MM.1S (cell line): ENCODE measurements around the gene TSSK3.

Experiments
- DNase-seq: peaks from one replicate; pipeline ENCODE4 v3.0.0-alpha.2; 2015
- H2AFZ ChIP-seq: fragments of 300-600 bp; sonication (generic); 2 replicates; pipeline ENCODE4 v1.6.0; 2016; ENCODE audit warnings: antibody characterized with exemption, low read length
- H3F3A ChIP-seq: fragments of 300-600 bp; sonication (generic); 2 replicates; pipeline ENCODE4 v1.6.1; 2016; ENCODE audit warnings: mild to moderate bottlenecking, antibody characterized with exemption, low read length, moderate library complexity, mixed read lengths; ENCODE audit not compliant: insufficient read depth
- H3K27ac ChIP-seq: fragments of 300-600 bp; sonication (generic); 2 replicates; pipeline ENCODE4 v1.5.1; 2016; ENCODE audit warnings: mild to moderate bottlenecking, low read length
- H3K27me3 ChIP-seq: fragments of 300-600 bp; sonication (generic); replicated peaks from 2 replicates; pipeline ENCODE4 v1.6.0; 2016; ENCODE audit warnings: low read length; ENCODE audit not compliant: insufficient read depth
- H3K36me3 ChIP-seq: fragments of 300-600 bp; sonication (generic); replicated peaks from 2 replicates; pipeline ENCODE4 v1.6.1; 2016; ENCODE audit warnings: mild to moderate bottlenecking, low read length, mixed read lengths; ENCODE audit not compliant: insufficient read depth
- H3K4me1 ChIP-seq: fragments of 300-600 bp; sonication (generic); 2 replicates; pipeline ENCODE4 v1.6.1; 2016; ENCODE audit warnings: low read length, mixed read lengths
- H3K4me2 ChIP-seq: fragments of 300-600 bp; sonication (generic); 2 replicates; pipeline ENCODE4 v1.6.0; 2016; ENCODE audit warnings: low read depth, low read length
- H3K4me3 ChIP-seq: fragments of 300-600 bp; sonication (generic); 2 replicates; pipeline ENCODE4 v1.5.1; 2016; ENCODE audit warnings: low read length, mixed read lengths
- H3K79me2 ChIP-seq: fragments of 300-600 bp; sonication (generic); 2 replicates; pipeline ENCODE4 v1.6.1; 2016; ENCODE audit warnings: mixed run types, low read length, mixed read lengths
- H3K9ac ChIP-seq: fragments of 300-600 bp; sonication (generic); 2 replicates; pipeline ENCODE4 v1.6.1; 2016; ENCODE audit warnings: low read length, mixed read lengths
- H3K9me2 ChIP-seq: fragments of 300-600 bp; sonication (generic); replicated peaks from 2 replicates; pipeline ENCODE4 v1.6.1; 2016; ENCODE audit warnings: mild to moderate bottlenecking, low read length, mixed read lengths; ENCODE audit not compliant: insufficient read depth
- H3K9me3 ChIP-seq: fragments of 300-600 bp; sonication (generic); replicated peaks from 2 replicates; pipeline ENCODE4 v1.6.1; 2016; ENCODE audit warnings: mild to moderate bottlenecking, low read length, mixed read lengths; ENCODE audit not compliant: insufficient read depth
- H4K20me1 ChIP-seq: fragments of 300-600 bp; sonication (generic); 2 replicates; pipeline ENCODE4 v1.6.1; 2016; ENCODE audit warnings: mild to moderate bottlenecking, low read length, moderate library complexity, mixed read lengths; ENCODE audit not compliant: insufficient read depth
- EZH2 ChIP-seq: fragments of 300-600 bp; sonication (generic); optimal IDR thresholded peaks from 2 replicates; pipeline ENCODE3; 2017; ENCODE audit warnings: low read depth, mild to moderate bottlenecking, antibody characterized with exemption, low read length, mixed read lengths
- EZH2phosphoT487 ChIP-seq: fragments of 300-600 bp; sonication (generic); IDR thresholded peaks from 2 replicates; pipeline ENCODE4 v1.6.1; 2018; ENCODE audit warnings: antibody characterized with exemption, low read length
- TF ChIP-seq, protein P1 (sequence below): fragments of 300-600 bp; sonication (generic); IDR thresholded peaks from 2 replicates; pipeline ENCODE4 v1.5.1; 2016; ENCODE audit warnings: antibody characterized with exemption, low read length, mixed read lengths

TSSK3 gene

DNA sequence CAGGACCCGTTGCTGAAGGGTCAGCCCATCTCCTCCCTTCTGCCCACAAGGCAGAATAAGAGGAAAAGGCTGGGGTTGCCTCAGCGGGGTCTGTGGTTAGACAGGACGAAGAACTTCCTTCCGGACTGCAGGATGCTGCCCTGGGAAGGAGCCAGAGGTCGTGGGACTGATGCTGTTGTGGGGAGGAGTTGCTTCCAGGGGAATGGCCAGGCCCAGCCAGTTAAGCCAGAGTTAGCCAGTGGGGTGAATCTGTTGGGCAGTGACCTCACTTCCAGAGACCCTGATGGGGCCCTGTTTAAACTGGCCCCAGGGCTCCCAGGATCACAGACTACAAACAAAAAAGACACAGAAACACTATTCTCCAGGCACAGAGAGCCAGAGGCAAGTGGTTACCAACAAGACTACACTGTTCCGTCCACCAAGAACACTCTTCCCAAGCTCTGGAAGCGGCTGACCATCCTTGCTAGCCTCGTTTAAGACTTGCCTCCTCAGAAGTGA lies 13.1 kb upstream of the TSSK3 start:
- no peaks in the 10 kb centered on the region for H3K79me2 ChIP-seq
- H3K4me1 ChIP-seq = peaks cover 6% of the 10 kb centered on the region
- DNase-seq = no peak
- no peaks in the 10 kb centered on the region for H3K9me2 ChIP-seq
- H3K9ac ChIP-seq = no peak overlapping the region
- peaks cover 11% of the 10 kb centered on the region; the same call in 1 of the 2 replicates for H3F3A ChIP-seq
- no peak overlapping the region for H3K27ac ChIP-seq
- no peak overlapping the region for H3K4me3 ChIP-seq
- H3K9me3 ChIP-seq = no peaks in the 10 kb centered on the region
- no peaks in the 10 kb centered on the region for H4K20me1 ChIP-seq
- TF ChIP-seq EZH2phosphoT487 (no peak), EZH2 (no peak)
- TF ChIP-seq, protein P1, sequence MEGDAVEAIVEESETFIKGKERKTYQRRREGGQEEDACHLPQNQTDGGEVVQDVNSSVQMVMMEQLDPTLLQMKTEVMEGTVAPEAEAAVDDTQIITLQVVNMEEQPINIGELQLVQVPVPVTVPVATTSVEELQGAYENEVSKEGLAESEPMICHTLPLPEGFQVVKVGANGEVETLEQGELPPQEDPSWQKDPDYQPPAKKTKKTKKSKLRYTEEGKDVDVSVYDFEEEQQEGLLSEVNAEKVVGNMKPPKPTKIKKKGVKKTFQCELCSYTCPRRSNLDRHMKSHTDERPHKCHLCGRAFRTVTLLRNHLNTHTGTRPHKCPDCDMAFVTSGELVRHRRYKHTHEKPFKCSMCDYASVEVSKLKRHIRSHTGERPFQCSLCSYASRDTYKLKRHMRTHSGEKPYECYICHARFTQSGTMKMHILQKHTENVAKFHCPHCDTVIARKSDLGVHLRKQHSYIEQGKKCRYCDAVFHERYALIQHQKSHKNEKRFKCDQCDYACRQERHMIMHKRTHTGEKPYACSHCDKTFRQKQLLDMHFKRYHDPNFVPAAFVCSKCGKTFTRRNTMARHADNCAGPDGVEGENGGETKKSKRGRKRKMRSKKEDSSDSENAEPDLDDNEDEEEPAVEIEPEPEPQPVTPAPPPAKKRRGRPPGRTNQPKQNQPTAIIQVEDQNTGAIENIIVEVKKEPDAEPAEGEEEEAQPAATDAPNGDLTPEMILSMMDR = no peak
- no peaks in the 10 kb centered on the region for H3K27me3 ChIP-seq
- H3K36me3 ChIP-seq = no peaks in the 10 kb centered on the region
- H3K4me2 ChIP-seq = no peak overlapping the region
- no peak overlapping the region for H2AFZ ChIP-seq

DNA sequence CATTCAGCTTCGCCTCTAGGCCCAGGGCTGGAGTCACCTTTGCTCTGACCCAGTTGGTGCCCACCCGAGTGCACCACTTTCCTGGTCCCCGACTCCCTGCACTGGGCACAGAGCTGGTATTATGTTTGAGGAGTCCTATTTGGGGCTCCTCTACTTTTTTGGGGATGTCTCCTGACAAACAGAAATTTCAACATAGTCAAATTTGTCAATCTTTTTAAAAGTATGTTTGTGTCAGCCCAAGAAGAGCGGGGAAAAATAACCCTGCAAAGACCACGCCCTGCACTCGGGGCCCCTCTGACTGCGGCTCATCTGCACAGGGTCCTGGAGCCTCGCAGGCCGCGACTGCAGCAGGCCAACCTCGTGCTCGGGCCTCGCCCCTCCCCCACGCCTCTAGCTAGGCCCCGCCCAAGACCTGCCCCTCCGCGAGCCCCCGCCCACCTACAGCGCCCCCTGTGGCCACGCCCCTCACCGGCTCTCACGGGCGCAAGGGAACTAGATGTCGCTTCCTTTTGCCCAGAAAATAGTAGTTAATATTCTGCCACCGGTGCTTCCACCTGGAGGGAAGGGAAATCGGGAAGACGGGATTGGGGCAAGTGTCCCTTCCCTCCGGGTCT lies 11.4 kb upstream of the TSSK3 start:
- H2AFZ ChIP-seq = peak overlapping the region; percentile 69
- no peak for TF ChIP-seq EZH2phosphoT487
- no peak for TF ChIP-seq EZH2
- TF ChIP-seq, protein P1 = peak; percentile 56
- H3K27ac ChIP-seq = peak overlapping the region; percentile 42; the same call in 1 of the 2 replicates
- H3K27me3 ChIP-seq = no peaks in the 10 kb centered on the region
- H3K36me3 ChIP-seq = no peaks in the 10 kb centered on the region
- DNase-seq = peak; percentile 59
- H3F3A ChIP-seq = peaks cover 11% of the 10 kb centered on the region; the same call in 1 of the 2 replicates
- H3K9ac ChIP-seq = peak overlapping the region; percentile 76; the same call in 1 of the 2 replicates
- no peaks in the 10 kb centered on the region for H3K9me3 ChIP-seq
- H3K9me2 ChIP-seq = no peaks in the 10 kb centered on the region
- H3K4me1 ChIP-seq = peaks cover 6% of the 10 kb centered on the region
- peak overlapping the region; percentile 29; the same call in 1 of the 2 replicates for H3K4me2 ChIP-seq
- H3K4me3 ChIP-seq = peak overlapping the region; percentile 71
- H3K79me2 ChIP-seq = no peaks in the 10 kb centered on the region
- no peaks in the 10 kb centered on the region for H4K20me1 ChIP-seq

- Histone ChIP-seq H3K9ac (peak overlapping the region; percentile 76), H3K4me2 (peak overlapping the region; percentile 90), H3K9me3 (no peaks in the 10 kb centered on the region), H3K4me1 (peaks cover 6% of the 10 kb centered on the region), H3K9me2 (no peaks in the 10 kb centered on the region), H3K27ac (peak overlapping the region; percentile 42; the same call in 1 of the 2 replicates), H3F3A (peaks cover 11% of the 10 kb centered on the region; the same call in 1 of the 2 replicates), H3K4me3 (peak overlapping the region; percentile 71), H2AFZ (peak overlapping the region; percentile 74), H3K27me3 (no peaks in the 10 kb centered on the region), H3K36me3 (no peaks in the 10 kb centered on the region), H3K79me2 (no peaks in the 10 kb centered on the region), H4K20me1 (no peaks in the 10 kb centered on the region)
- TF ChIP-seq EZH2phosphoT487 = no peak
- DNase-seq = peak; percentile 94
These were observed 10.7 kb upstream of the TSSK3 start for GRCh38 chr1:32351399-32352238.
